ENCODE measurements around the gene TM9SF4.
A peak's percentile ranks its signal among the peaks of the same experiment; 100 is the strongest.

The TM9SF4 gene

GRCh38 chr20:32205843-32206759 lies 96.6 kb downstream of the TM9SF4 start:
- no peak for DNase-seq (ENCODE audit: low read depth, low spot score)

- DNase-seq (ENCODE audit: low read depth, low spot score), result no peak
Measured at GRCh38 chr20:32206760-32207625, 97.5 kb downstream of the TM9SF4 start.

GRCh38 chr20:32207626-32208498 lies 98.3 kb downstream of the TM9SF4 start, which contains the start of the genes PLAGL2 and POFUT1:
PLAGL2 (minus strand) TSS chr20:32207743; CDS start chr20:32202178, 5,565 bp downstream.
POFUT1 (plus strand) TSS chr20:32207880; CDS start chr20:32207942, 62 bp downstream.
- peak; percentile 73 for DNase-seq (ENCODE audit: low read depth, low spot score)

GRCh38 chr20:32208499-32209154 lies 99.1 kb downstream of the TM9SF4 start:
- DNase-seq (ENCODE audit: low read depth, low spot score), result no peak

GRCh38 chr20:32209850-32210605 lies 100.5 kb downstream of the TM9SF4 start:
- no peak for DNase-seq (ENCODE audit: low read depth, low spot score)

- no peak for DNase-seq (ENCODE audit: low read depth, low spot score)
Measured at GRCh38 chr20:32213870-32214269, 104.4 kb downstream of the TM9SF4 start.

GRCh38 chr20:32215147-32215546 lies 105.6 kb downstream of the TM9SF4 start:
- DNase-seq (ENCODE audit: low read depth, low spot score), result no peak

GRCh38 chr20:32215729-32216128 lies 106.2 kb downstream of the TM9SF4 start:
- DNase-seq (ENCODE audit: low read depth, low spot score), result no peak

GRCh38 chr20:32216179-32217142 lies 106.9 kb downstream of the TM9SF4 start:
- no peak for DNase-seq (ENCODE audit: low read depth, low spot score)
